MM.1S (cell line): ENCODE measurements around the gene XRRA1.

Experiments
- DNase-seq: peaks from one replicate; pipeline ENCODE4 v3.0.0-alpha.2; 2015
- H2AFZ ChIP-seq: fragments of 300-600 bp; sonication (generic); 2 replicates; pipeline ENCODE4 v1.6.0; 2016; ENCODE audit warnings: antibody characterized with exemption, low read length
- H3F3A ChIP-seq: fragments of 300-600 bp; sonication (generic); 2 replicates; pipeline ENCODE4 v1.6.1; 2016; ENCODE audit warnings: mild to moderate bottlenecking, antibody characterized with exemption, low read length, moderate library complexity, mixed read lengths; ENCODE audit not compliant: insufficient read depth
- H3K27ac ChIP-seq: fragments of 300-600 bp; sonication (generic); 2 replicates; pipeline ENCODE4 v1.5.1; 2016; ENCODE audit warnings: mild to moderate bottlenecking, low read length
- H3K27me3 ChIP-seq: fragments of 300-600 bp; sonication (generic); replicated peaks from 2 replicates; pipeline ENCODE4 v1.6.0; 2016; ENCODE audit warnings: low read length; ENCODE audit not compliant: insufficient read depth
- H3K36me3 ChIP-seq: fragments of 300-600 bp; sonication (generic); replicated peaks from 2 replicates; pipeline ENCODE4 v1.6.1; 2016; ENCODE audit warnings: mild to moderate bottlenecking, low read length, mixed read lengths; ENCODE audit not compliant: insufficient read depth
- H3K4me1 ChIP-seq: fragments of 300-600 bp; sonication (generic); 2 replicates; pipeline ENCODE4 v1.6.1; 2016; ENCODE audit warnings: low read length, mixed read lengths
- H3K4me2 ChIP-seq: fragments of 300-600 bp; sonication (generic); 2 replicates; pipeline ENCODE4 v1.6.0; 2016; ENCODE audit warnings: low read depth, low read length
- H3K4me3 ChIP-seq: fragments of 300-600 bp; sonication (generic); 2 replicates; pipeline ENCODE4 v1.5.1; 2016; ENCODE audit warnings: low read length, mixed read lengths
- H3K79me2 ChIP-seq: fragments of 300-600 bp; sonication (generic); 2 replicates; pipeline ENCODE4 v1.6.1; 2016; ENCODE audit warnings: mixed run types, low read length, mixed read lengths
- H3K9ac ChIP-seq: fragments of 300-600 bp; sonication (generic); 2 replicates; pipeline ENCODE4 v1.6.1; 2016; ENCODE audit warnings: low read length, mixed read lengths
- H3K9me2 ChIP-seq: fragments of 300-600 bp; sonication (generic); replicated peaks from 2 replicates; pipeline ENCODE4 v1.6.1; 2016; ENCODE audit warnings: mild to moderate bottlenecking, low read length, mixed read lengths; ENCODE audit not compliant: insufficient read depth
- H3K9me3 ChIP-seq: fragments of 300-600 bp; sonication (generic); replicated peaks from 2 replicates; pipeline ENCODE4 v1.6.1; 2016; ENCODE audit warnings: mild to moderate bottlenecking, low read length, mixed read lengths; ENCODE audit not compliant: insufficient read depth
- H4K20me1 ChIP-seq: fragments of 300-600 bp; sonication (generic); 2 replicates; pipeline ENCODE4 v1.6.1; 2016; ENCODE audit warnings: mild to moderate bottlenecking, low read length, moderate library complexity, mixed read lengths; ENCODE audit not compliant: insufficient read depth
- EZH2 ChIP-seq: fragments of 300-600 bp; sonication (generic); optimal IDR thresholded peaks from 2 replicates; pipeline ENCODE3; 2017; ENCODE audit warnings: low read depth, mild to moderate bottlenecking, antibody characterized with exemption, low read length, mixed read lengths
- EZH2phosphoT487 ChIP-seq: fragments of 300-600 bp; sonication (generic); IDR thresholded peaks from 2 replicates; pipeline ENCODE4 v1.6.1; 2018; ENCODE audit warnings: antibody characterized with exemption, low read length
- TF ChIP-seq, protein P1 (sequence below): fragments of 300-600 bp; sonication (generic); IDR thresholded peaks from 2 replicates; pipeline ENCODE4 v1.5.1; 2016; ENCODE audit warnings: antibody characterized with exemption, low read length, mixed read lengths

The XRRA1 gene

DNA sequence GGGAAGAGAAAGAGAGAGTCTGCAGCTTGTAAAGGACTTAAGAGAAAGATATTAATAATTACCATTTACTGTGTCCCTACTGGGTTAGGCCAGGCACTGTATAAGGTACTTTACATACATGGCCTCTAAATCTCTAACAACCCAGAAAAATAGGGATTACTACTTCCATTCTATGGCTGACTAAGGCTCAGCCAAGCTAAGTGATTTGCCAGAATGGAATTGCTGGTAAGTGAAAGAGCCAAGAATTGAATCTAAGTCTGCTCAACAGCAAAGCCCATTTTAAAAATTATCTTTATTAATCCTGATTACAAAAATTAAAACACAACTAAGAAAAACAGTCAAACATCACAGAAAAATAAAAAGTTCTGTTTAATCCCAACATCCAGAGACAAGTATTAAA lies 21.4 kb downstream of the XRRA1 start:
- H3K79me2 ChIP-seq: 0 out of 2 replicates have a peak, but pooled peaks cover 2% of the 10 kb centered on the region
- no peaks in the 10 kb centered on the region for H3K9me3 ChIP-seq
- H3K4me1 ChIP-seq: peaks cover 13% of the 10 kb centered on the region
- H3K9ac ChIP-seq: no peak overlapping the region
- TF ChIP-seq EZH2phosphoT487 (no peak), EZH2 (no peak)
- TF ChIP-seq, protein P1, sequence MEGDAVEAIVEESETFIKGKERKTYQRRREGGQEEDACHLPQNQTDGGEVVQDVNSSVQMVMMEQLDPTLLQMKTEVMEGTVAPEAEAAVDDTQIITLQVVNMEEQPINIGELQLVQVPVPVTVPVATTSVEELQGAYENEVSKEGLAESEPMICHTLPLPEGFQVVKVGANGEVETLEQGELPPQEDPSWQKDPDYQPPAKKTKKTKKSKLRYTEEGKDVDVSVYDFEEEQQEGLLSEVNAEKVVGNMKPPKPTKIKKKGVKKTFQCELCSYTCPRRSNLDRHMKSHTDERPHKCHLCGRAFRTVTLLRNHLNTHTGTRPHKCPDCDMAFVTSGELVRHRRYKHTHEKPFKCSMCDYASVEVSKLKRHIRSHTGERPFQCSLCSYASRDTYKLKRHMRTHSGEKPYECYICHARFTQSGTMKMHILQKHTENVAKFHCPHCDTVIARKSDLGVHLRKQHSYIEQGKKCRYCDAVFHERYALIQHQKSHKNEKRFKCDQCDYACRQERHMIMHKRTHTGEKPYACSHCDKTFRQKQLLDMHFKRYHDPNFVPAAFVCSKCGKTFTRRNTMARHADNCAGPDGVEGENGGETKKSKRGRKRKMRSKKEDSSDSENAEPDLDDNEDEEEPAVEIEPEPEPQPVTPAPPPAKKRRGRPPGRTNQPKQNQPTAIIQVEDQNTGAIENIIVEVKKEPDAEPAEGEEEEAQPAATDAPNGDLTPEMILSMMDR: no peak
- no peak overlapping the region for H3K4me2 ChIP-seq
- DNase-seq: no peak
- H4K20me1 ChIP-seq: no peaks in the 10 kb centered on the region
- no peaks in the 10 kb centered on the region for H3K36me3 ChIP-seq
- H3K4me3 ChIP-seq: no peak overlapping the region
- no peak overlapping the region for H3K27ac ChIP-seq
- H3K9me2 ChIP-seq: no peaks in the 10 kb centered on the region
- no peak overlapping the region for H2AFZ ChIP-seq
- no peaks in the 10 kb centered on the region for H3K27me3 ChIP-seq
- no peaks in the 10 kb centered on the region; the same call in 1 of the 2 replicates for H3F3A ChIP-seq

DNA sequence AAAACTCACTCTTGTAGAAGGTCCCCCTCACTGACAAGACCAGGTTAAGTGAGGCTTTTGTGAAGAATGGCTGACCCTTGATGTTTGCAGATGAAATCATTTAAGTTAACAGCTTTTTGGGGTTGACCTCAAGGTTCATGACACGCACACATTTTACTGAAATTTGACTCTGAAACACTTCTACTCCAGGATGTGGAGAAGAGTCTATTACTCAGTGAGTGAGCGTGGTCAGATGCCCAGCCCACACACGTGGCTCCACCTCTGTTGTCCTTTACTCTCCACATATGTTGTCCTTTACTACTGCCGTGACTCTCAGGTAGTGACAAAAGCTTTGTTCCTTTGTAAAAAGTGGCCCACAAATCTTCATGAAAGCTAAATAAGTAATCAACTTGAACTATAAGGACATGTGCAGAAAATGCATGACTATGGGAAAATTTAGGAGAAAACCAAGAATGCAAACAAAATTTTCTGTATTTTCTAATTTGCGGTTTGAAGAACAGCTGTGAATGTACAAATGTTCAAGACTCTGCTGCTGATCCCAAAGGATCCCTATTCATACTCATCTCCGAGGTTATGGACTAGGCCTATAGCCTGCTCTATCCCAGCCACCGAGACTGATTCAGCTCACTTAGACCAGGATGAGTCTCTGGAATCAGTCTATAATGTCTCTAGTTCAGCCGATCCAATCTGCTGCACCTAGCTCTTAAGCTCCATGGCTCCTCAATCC lies 22.4 kb downstream of the XRRA1 start:
- DNase-seq: no peak

DNA sequence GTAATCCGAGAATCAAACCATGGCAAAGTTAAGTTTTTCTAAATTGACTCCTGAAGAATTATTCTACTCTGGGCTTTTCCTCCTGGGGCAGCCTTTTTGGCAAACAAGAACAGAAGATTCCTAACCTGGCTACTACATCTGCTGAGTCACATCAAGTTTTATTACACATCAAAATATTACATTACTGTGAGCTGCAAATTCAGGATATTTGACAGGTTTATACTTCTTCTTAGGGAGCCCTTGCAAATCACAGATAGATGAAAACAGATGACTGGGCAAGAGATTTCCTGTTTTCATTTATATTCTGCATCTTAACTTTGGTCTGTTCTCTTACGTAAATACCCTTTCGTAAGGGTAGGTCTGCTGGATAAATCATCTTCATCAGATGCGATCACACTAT lies 23.6 kb downstream of the XRRA1 start:
- Histone ChIP-seq H4K20me1 (no peaks in the 10 kb centered on the region), H3K9me2 (no peaks in the 10 kb centered on the region), H3K36me3 (no peaks in the 10 kb centered on the region), H3K27ac (no peak overlapping the region), H3F3A (no peaks in the 10 kb centered on the region; the same call in 1 of the 2 replicates), H3K79me2 (0 out of 2 replicates have a peak, but pooled peaks cover 2% of the 10 kb centered on the region), H3K4me2 (no peak overlapping the region), H3K9me3 (no peaks in the 10 kb centered on the region), H3K4me1 (peaks cover 13% of the 10 kb centered on the region), H3K4me3 (no peak overlapping the region), H2AFZ (no peak overlapping the region), H3K27me3 (no peaks in the 10 kb centered on the region), H3K9ac (no peak overlapping the region)
- TF ChIP-seq EZH2 (no peak), EZH2phosphoT487 (no peak)
- TF ChIP-seq, protein P1: no peak
- DNase-seq: no peak

More for the DNA sequence above, 22.4 kb downstream of the XRRA1 start:
- Histone ChIP-seq H3K4me1 (peaks cover 13% of the 10 kb centered on the region), H3K36me3 (no peaks in the 10 kb centered on the region), H3K79me2 (0 out of 2 replicates have a peak, but pooled peaks cover 2% of the 10 kb centered on the region), H4K20me1 (no peaks in the 10 kb centered on the region), H3K4me3 (no peak overlapping the region), H3K9me3 (no peaks in the 10 kb centered on the region), H3K27me3 (no peaks in the 10 kb centered on the region), H2AFZ (no peak overlapping the region), H3K9ac (no peak overlapping the region), H3F3A (no peaks in the 10 kb centered on the region; the same call in 1 of the 2 replicates), H3K4me2 (no peak overlapping the region), H3K9me2 (no peaks in the 10 kb centered on the region), H3K27ac (no peak overlapping the region)
- no peak for TF ChIP-seq EZH2phosphoT487
- TF ChIP-seq, protein P1: no peak
- no peak for TF ChIP-seq EZH2
